Measurements from ENCODE around the gene LCLAT1.

DNA sequence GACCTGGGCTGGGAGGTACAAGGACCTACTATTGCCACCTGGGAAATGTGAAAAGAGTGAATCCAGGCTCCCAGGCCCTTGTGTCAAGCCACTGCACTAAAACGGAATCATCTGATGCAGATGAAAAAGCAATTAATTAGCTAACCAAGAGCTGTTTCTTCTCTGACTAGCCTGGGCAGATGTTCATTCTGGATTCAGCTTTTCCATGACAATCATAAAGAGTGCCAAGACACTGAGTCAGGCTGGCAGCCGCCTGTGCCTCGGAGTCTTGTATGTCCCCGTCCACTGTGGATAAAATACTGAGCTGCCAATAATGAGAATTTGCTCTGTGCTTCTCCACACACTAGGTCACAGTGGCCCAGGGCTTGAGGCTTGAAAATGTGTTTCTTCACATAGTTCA, 21.7 kb upstream of the LCLAT1 start:
- TF ChIP-seq, protein P1, sequence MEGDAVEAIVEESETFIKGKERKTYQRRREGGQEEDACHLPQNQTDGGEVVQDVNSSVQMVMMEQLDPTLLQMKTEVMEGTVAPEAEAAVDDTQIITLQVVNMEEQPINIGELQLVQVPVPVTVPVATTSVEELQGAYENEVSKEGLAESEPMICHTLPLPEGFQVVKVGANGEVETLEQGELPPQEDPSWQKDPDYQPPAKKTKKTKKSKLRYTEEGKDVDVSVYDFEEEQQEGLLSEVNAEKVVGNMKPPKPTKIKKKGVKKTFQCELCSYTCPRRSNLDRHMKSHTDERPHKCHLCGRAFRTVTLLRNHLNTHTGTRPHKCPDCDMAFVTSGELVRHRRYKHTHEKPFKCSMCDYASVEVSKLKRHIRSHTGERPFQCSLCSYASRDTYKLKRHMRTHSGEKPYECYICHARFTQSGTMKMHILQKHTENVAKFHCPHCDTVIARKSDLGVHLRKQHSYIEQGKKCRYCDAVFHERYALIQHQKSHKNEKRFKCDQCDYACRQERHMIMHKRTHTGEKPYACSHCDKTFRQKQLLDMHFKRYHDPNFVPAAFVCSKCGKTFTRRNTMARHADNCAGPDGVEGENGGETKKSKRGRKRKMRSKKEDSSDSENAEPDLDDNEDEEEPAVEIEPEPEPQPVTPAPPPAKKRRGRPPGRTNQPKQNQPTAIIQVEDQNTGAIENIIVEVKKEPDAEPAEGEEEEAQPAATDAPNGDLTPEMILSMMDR (IDR thresholded peaks at IDR 0.05), result no peak
- TF ChIP-seq POLR2A (IDR thresholded peaks at IDR 0.05) (no peak), EP300 (IDR thresholded peaks at IDR 0.05) (no peak)

All from upper lobe of left lung (tissue), 4 donors.